NOMO-1 treated with dmso at 0.1 percent for 144 hours (cell line): ENCODE results near the gene CALML6.
"Not testable (repeated sequence)": the region's sequence is repeated elsewhere in the genome, so short reads cannot be mapped to it uniquely, and the experiment has no call there.

Source experiments
- DNase-seq: peaks from one replicate; lab custom pipeline; 2025; ENCODE audit not compliant: unreplicated experiment; lab: John Stamatoyannopoulos, UW

CALML6 gene

DNA sequence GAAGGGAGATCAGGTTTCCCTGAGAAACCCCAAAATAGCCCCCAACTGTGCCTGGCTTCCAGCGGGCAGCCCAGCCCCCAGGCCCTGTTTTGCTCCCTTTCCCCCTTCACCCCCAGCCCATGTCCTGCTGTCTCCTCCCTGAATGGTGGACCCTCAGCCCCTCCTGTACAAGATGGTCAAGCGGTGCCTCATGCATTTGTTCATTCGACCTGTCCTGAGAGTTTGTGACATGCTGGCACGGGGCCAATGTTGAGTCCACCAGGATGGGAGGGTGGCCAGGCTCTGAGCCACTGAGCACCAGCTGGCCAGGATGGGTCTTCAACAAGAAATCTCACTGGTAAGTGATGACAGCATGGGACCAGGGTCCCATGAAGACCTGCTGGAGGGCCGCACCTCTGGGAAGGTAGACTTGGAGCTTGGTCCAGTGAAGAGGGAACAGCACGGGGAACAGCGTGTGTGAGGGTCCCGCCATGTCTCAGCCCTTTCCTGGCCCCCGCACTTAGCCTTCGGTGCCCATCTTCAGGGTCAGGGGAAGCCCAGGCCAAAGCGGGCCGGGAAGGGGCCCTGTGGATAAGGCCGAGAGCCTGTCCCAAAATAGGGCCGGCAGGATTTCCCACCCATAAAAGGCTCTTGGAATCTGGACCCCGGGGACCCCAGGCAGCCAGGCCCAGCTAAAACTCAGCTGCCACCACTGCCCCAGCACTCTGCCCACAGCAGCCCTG lies at the start of gene CALML6:
Gene CALML6 (plus strand): TSS at position 290 of the 722 bp plus-strand sequence. CDS start 21 bp downstream, at position 311.
- no peak for DNase-seq

- no peak for DNase-seq
These were observed 47.9 kb upstream of the CALML6 start for GRCh38 chr1:1867164-1867563.

GRCh38 chr1:1869469-1869868 lies 45.6 kb upstream of the CALML6 start:
- DNase-seq = peak; percentile 25

- DNase-seq = no peak
These were observed 42.6 kb upstream of the CALML6 start for GRCh38 chr1:1872329-1872994.

DNA sequence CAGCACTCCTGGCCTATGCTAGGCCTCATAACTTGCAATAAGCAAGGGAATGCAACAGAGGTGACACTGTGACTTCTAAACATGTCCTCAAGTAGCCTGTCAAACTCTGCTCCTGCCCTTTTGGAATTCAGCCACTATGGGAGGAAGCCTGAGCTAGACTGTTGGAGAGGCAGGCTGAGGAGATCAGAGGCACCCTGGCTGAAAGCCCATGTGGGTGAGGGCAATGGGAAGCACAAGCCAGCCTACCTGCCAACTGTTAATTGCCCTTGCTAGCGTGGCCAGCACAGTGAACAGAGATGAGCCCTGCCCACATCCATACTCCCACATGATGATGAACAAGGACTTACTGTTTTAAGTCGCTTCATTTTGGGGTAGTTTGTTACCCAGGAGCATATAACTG lies 41.9 kb upstream of the CALML6 start:
- DNase-seq = no peak

DNA sequence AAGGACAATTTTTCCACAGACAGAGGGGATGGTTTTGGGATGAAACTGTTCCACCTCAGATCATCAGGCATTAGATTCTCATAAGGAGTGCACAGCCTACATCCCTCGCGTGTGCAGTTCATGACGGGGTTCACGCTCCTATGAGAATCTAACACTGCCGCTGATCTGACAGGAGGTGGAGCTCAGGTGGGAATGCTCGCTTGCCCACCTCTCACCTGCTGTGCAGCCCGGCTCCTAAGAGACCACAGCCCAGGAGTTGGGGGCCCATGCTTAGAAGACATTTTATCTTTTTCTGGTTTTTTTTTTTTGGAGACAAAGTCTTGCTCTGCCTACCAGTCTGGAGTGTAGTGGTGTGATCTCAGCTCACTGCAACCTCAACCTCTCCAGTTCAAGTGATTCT lies 40.2 kb upstream of the CALML6 start:
- DNase-seq = no peak

- DNase-seq = no peak
These were observed 39.1 kb upstream of the CALML6 start for GRCh38 chr1:1875932-1876331.

GRCh38 chr1:1876335-1876930 lies 38.6 kb upstream of the CALML6 start:
- no peak for DNase-seq

DNA sequence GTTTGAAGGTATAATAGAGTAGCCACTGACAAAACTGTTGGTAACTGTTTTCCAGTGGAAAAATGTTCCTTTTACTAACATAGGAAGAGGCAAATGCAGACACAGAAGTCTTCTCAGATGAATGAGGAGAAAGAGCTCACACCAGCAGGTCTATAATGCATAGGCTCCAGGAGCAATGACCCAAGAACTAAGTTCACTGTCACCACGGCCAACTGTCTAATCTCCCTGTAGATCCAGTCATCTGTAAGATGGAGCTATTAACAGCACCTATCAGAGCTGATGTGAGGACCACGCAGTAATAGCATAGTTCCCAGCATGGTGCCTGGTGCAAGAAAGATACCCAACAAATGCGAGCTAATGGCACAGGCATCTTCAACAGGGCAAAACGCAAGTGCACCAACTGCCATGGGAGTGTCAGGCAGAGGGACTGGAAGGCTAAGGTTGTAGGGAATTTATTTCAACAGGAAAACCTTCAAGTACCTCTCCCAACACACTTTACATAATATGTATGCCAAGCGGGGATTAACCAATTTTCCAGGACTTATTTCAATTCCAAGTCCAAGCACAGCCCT lies 37.1 kb upstream of the CALML6 start:
- no peak for DNase-seq

DNA sequence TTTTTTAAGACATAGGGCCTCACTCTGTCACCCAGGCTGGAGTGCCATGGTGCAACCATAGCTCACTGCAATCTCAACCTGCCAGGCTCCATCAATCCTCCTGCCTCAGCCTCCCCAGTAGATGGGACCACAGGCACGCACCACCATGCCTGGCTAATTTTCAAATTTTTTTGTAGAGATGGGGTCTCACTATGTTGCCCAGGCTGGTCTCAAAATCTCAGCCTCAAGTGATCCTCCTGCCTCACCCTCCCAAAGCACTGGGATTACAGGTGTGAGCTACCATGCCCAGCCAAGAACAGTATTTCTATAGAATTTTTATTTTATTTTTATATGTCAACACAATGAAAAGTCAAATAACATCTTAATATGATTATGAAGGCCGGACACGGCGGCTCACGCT lies 35.1 kb upstream of the CALML6 start:
- DNase-seq = no peak

DNA sequence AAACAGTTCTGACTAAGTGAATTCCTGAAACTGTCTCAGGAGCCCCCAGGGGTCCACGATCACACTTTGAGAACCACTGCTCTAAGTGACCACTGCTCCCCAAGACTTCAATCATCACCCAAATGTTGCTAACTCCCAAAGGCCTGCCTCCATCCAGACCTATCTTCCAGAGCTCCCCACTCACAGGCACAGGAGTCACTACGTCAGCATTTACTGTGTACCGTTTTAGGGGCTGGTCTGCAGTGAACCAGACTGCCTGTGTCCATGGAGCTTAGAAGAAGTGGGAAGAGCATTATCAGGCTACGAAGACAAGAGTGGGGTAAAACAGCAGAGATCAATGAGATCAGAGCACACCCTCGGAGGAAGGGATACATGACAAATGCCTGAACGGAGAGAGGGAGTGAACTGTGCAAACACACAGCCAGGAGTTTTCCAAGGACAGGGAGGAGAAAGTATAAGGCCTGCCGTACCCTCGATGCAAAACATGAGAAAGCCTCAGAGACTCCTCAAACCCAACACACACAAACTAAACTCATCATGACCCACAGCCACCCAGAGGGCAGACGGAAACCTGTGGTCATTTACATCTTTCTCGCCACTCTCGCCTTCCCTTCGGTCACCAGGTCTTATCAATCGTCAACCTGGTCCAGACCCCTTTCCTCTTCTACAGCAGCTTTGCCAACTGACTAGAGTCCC lies 34.3 kb upstream of the CALML6 start:
- DNase-seq = no peak

DNA sequence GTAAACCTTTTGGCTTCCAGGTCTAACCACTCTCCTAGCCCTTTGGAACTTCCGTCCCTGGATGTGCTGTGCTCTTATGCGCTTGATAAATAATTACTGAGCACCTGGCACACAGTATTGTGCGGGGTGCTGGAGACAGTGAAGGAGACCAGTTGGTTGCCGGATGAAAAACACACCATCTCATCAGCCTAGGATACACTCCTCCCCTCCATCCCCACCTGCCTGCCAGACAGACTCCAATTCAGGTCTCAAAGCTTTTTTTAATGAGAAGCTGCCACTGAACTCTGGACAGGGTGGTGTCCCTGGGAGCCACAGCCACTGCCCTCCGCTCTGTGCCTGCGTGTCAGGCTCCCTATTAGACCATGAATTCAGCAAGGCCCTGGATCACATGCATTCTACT lies 33.3 kb upstream of the CALML6 start:
- no peak for DNase-seq

DNA sequence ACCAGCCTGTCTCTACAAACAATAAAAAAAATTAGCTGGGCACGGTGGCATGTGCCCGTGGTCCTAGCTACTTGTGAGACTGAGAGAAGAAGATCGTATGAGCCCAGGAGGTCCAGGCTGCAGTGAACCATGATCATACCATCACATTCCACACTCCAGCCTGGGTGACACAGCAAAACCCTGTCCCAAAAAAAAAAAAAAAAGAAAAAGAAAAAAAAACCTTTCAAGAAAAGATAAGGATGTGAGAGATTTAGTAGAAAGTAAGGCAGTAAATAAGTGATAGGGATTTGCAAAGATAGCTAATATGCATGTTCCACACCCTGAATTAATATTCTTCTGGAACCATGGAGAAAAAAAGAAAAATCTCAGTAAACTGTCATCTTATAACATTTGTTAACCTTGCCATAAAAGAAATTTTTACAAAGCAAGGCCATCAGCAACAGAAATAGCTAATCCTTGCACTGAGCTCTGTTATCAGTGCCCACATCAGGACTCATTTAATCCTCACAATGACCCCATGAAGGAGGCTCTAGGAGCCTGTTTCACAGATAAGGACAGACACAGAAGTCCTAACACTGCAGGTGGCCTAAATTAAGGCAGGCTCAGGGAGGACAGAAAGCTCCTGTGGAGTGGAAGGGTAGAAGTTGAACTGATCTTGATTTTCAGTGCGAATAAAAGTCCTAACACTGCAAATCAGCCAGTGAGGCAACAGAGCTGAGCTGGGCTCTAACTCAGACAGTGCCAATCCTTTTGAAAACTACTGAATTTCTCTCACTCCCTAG lies 31.8 kb upstream of the CALML6 start:
- DNase-seq = no peak

- DNase-seq = not testable (repeated sequence)
These were observed 31.2 kb upstream of the CALML6 start for GRCh38 chr1:1883890-1884289.

DNA sequence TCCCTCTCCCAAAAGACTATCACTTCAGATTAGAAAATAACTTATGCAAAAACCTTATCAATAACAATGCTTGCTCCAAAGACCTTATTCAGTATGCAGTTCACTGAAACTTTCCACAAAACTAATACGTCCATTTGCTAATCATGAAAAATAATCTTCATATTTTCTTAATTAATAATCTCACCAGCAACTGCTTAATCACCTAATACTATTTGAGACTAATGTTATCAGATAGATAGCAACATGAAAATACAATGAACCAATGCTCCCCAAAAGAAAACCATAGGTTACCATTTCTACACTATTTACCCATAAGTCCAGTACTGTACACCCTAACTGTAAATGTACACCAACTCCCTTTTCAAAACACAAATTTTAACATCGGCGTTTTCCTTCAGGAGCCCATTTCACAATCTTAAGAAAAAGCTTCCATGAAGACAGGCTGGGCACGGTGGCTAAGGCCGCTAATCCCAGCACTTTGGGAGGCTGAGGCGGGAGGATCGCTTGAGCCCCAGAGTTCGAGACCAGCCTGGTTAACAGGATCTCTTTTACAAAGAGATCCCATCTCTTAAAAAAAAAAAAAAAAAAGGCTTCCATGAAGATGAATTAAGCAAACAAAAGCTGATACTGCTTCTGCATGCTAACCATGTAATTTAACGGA lies 25.8 kb upstream of the CALML6 start:
- no peak for DNase-seq

GRCh38 chr1:1889847-1890505 lies 25.1 kb upstream of the CALML6 start:
- DNase-seq = peak; percentile 54

DNA sequence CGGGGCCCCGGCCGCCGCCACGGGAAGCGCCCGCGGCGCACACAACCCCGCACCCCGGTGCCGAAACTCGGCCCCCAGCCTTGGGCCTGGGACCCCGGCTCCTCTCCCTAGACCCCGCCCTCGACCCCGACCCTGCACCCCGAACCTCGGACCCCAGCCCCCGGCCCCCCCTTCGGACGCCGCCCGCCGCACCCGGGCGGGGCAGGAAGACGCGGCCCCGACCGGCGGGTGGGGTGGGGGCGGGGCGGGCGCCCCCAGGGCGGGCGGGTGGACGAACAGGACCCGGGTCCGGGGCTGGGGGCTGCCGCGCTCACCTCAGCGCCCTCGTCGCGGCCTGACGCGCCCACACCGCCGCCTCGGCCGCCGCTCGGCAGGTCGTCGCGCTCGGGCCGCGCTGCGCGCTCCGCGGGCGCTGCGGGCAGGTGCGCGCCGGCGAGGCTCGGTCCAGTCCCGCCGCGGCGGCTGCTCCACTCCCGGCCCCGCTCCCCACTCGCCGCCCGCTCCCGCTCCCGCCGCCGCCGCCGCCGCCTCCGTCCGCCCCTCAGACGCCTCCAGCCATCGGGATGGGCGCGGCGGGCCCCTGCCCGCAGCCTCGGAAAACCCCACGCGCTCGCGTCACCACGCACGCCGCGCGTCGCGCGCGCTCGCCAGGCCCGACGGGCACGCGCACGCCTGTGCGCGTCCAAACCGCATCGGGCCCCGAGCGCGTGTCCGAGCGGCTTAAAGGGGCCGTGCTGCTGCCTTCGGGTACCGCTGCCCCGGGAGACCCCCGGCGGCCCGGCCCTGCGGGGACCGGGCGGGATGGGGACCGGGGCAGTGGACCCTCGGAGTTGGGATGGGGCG lies 24.3 kb upstream of the CALML6 start, which contains the start of gene GNB1:
Gene GNB1 (minus strand): TSS at position 582 of the 843 bp plus-strand sequence. CDS start 65,634 bp downstream, outside the sequence.
- DNase-seq = peak; percentile 49

- DNase-seq = peak; percentile 13
These were observed 23.5 kb upstream of the CALML6 start for GRCh38 chr1:1891349-1892078.
